ENCODE results near the gene DHX8. TPM values are rescaled to one million over a fixed set of nuclear protein-coding genes. Genes with fewer than 3 reads are reported as not detected.

DHX8 gene
- polyA plus RNA-seq, 1 experiment = 47.3 TPM

DNA sequence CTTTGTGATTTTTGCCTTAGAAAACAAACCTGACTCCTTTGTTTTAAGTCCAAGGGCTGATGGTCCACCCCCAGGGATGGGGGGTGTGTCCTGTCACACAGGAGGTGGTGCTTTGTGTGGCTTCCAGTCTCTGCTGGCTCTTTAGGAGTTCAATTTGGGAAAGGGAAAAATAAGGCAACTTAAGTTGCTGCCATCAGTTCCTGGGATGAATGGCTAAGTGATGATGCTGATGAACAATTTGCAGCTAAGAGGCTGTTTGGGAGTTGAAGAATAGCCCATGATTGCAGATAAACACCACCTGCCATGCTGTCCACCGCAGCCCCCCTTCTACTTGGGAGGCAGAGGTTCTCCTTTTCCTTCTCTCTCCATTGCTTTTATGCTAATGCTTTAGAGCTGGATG is 44.7 kb upstream of the DHX8 start:
- ChIA-PET POLR2A (interaction anchor here (0.9 kb wide), 1 partner anchor 41 kb away, joined by 4 read pairs; the partner anchor contains the start of gene ARL4D), CTCF (interaction anchor here (0.6 kb wide), 2 partner anchors 45 to 48 kb away, joined by 3 to 6 read pairs; partner anchors contain the start of gene DHX8)
- TF ChIP-seq, protein P1, sequence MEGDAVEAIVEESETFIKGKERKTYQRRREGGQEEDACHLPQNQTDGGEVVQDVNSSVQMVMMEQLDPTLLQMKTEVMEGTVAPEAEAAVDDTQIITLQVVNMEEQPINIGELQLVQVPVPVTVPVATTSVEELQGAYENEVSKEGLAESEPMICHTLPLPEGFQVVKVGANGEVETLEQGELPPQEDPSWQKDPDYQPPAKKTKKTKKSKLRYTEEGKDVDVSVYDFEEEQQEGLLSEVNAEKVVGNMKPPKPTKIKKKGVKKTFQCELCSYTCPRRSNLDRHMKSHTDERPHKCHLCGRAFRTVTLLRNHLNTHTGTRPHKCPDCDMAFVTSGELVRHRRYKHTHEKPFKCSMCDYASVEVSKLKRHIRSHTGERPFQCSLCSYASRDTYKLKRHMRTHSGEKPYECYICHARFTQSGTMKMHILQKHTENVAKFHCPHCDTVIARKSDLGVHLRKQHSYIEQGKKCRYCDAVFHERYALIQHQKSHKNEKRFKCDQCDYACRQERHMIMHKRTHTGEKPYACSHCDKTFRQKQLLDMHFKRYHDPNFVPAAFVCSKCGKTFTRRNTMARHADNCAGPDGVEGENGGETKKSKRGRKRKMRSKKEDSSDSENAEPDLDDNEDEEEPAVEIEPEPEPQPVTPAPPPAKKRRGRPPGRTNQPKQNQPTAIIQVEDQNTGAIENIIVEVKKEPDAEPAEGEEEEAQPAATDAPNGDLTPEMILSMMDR (IDR thresholded peaks at IDR 0.05; ENCODE audit: low read depth, low read length) = no peak
- no peaks in the 10 kb centered on the region for H3K9me3 ChIP-seq (ENCODE audit: control insufficient read depth, insufficient read depth, low read length)
- no peaks in the 10 kb centered on the region for H3K27me3 ChIP-seq (ENCODE audit: control insufficient read depth, insufficient read depth, low read length)
- H3K4me3 ChIP-seq (ENCODE audit: low read depth, low read length) = no peak overlapping the region
- DNase-seq (ENCODE audit: low read depth, low spot score) = no peak
- H3K27ac ChIP-seq (ENCODE audit: low read depth, low read length) = no peak overlapping the region

- TF ChIP-seq, protein P1 (IDR thresholded peaks at IDR 0.05; ENCODE audit: low read depth, low read length) = no peak
- Histone ChIP-seq H3K4me3 (ENCODE audit: low read depth, low read length) (no peak overlapping the region), H3K27me3 (ENCODE audit: control insufficient read depth, insufficient read depth, low read length) (no peaks in the 10 kb centered on the region), H3K27ac (ENCODE audit: low read depth, low read length) (no peak overlapping the region), H3K9me3 (ENCODE audit: control insufficient read depth, insufficient read depth, low read length) (no peaks in the 10 kb centered on the region)
- no peak for DNase-seq (ENCODE audit: low read depth, low spot score)
- POLR2A ChIA-PET = interaction anchor here (0.6 to 0.7 kb wide), 2 partner anchors 23 to 41 kb away, joined by 3 read pairs; no protein-coding TSS in a partner anchor
- CTCF ChIA-PET = interaction anchor here (1.3 kb wide), 1 partner anchor 41 kb away, joined by 8 read pairs; the partner anchor contains the start of gene DHX8
Measured at GRCh38 chr17:43442711-43443110, 41.1 kb upstream of the DHX8 start.

- CTCF ChIA-PET = interaction anchor here (1.3 kb wide), 1 partner anchor 41 kb away, joined by 8 read pairs; the partner anchor contains the start of gene DHX8
- H3K27ac ChIP-seq (ENCODE audit: low read depth, low read length) = no peak overlapping the region
- no peak overlapping the region for H3K4me3 ChIP-seq (ENCODE audit: low read depth, low read length)
- H3K27me3 ChIP-seq (ENCODE audit: control insufficient read depth, insufficient read depth, low read length) = no peaks in the 10 kb centered on the region
- no peaks in the 10 kb centered on the region for H3K9me3 ChIP-seq (ENCODE audit: control insufficient read depth, insufficient read depth, low read length)
- TF ChIP-seq, protein P1 (IDR thresholded peaks at IDR 0.05; ENCODE audit: low read depth, low read length) = no peak
- DNase-seq (ENCODE audit: low read depth, low spot score) = no peak
- POLR2A ChIA-PET = interaction anchor here (0.7 kb wide), 1 partner anchor 23 kb away, joined by 3 read pairs; no protein-coding TSS in a partner anchor
Measured at GRCh38 chr17:43443381-43443780, 40.4 kb upstream of the DHX8 start.

- TF ChIP-seq, protein P1 (IDR thresholded peaks at IDR 0.05; ENCODE audit: low read depth, low read length) = no peak
- DNase-seq (ENCODE audit: low read depth, low spot score) = no peak
- POLR2A ChIA-PET = interaction anchor here (0.5 to 0.8 kb wide), 4 partner anchors 15 to 49 kb away, joined by 3 to 5 read pairs (median 4); partner anchors contain the start of gene ARL4D
- Histone ChIP-seq H3K27ac (ENCODE audit: low read depth, low read length) (no peak overlapping the region), H3K27me3 (ENCODE audit: control insufficient read depth, insufficient read depth, low read length) (peaks cover 2% of the 10 kb centered on the region), H3K9me3 (ENCODE audit: control insufficient read depth, insufficient read depth, low read length) (no peaks in the 10 kb centered on the region), H3K4me3 (ENCODE audit: low read depth, low read length) (no peak overlapping the region)
- CTCF ChIA-PET = interaction anchor here (0.8 kb wide), 1 partner anchor 40 kb away, joined by 4 read pairs; the partner anchor contains the start of gene DHX8
Measured at GRCh38 chr17:43444223-43445008, 39.4 kb upstream of the DHX8 start.

Data from AG04450 (cell line).